ENCODE measurements around the gene SFMBT1. TPM values are rescaled to one million over a fixed set of nuclear protein-coding genes. Genes with fewer than 3 reads are reported as not detected.

SFMBT1 gene
- total and polyA plus RNA-seq, 7 experiments from 2014 or later, result 9.9 to 47.1 (median 30.5) TPM

DNA sequence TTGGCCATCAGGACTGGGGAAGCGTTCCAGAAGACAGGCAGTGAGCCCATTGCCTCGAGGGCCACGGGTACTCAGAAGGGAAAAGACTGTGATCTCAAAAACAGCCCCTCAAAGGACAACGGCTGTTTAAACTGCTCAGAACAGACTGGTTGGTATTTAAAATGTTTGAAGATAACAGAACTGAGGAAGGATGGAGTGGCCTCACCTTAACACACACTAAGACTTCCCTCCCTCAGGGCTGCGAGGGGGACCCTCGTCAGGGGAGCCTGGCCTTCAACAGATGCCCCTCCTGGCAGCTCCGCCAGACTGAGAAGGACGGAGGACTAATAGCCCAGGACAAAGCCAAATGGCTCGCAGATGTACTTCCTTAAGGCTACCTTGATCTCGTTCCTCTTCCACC lies 151.1 kb downstream of the SFMBT1 start:
- H3K9me3 Mint-ChIP-seq, result peaks cover 0 to 1% (median 0%) of the 10 kb centered on the region in 11 donors
- POLR2A ChIA-PET, result interaction anchor here (1.0 kb wide), 1 partner anchor 19 kb away, joined by 3 read pairs; no protein-coding TSS in a partner anchor
- Histone ChIP-seq H3K27me3 (ENCODE audit: control insufficient read depth in 2 of 2, insufficient read depth in 2 of 2, low read length in 2 of 2) (no peaks in the 10 kb centered on the region), H3K4me1 (ENCODE audit: control insufficient read depth in 2 of 2, insufficient read depth in 2 of 2, low read length in 2 of 2) (peaks cover 28 to 29% of the 10 kb centered on the region in 2 donors), H3K4me3 (ENCODE audit: low read length) (no peak overlapping the region), H3K36me3 (ENCODE audit: control insufficient read depth in 2 of 3, insufficient read depth in 3 of 3, low read length in 3 of 3) (no peaks in the 10 kb centered on the region), H3K9me3 (ENCODE audit: control insufficient read depth in 2 of 3, low read length in 3 of 3) (no peaks in the 10 kb centered on the region), H3K27ac (ENCODE audit: low read depth, low read length) (no peak overlapping the region)
- peak overlapping the region in 7 of 9 donors; percentile 8 to 94 (median 50) for H3K27ac Mint-ChIP-seq
- peaks cover 0 to 3% (median 0%) of the 10 kb centered on the region in 5 donors for H3K36me3 Mint-ChIP-seq
- ATAC-seq (no peak), DNase-seq (no peak)
- intact Hi-C loops (cut with micrococcal nuclease), result loop anchor here in 1 of 2 donors (5.0 kb wide), 2 partner anchors 187 to 207 kb away; partner anchors contain the start of genes GLT8D1, GNL3, PBRM1 and SPCS1
- peak overlapping the region in 8 of 10 donors; percentile 1 to 97 (median 92) for H3K4me3 Mint-ChIP-seq
- H3K4me1 Mint-ChIP-seq, result peaks cover 50 to 64% (median 57%) of the 10 kb centered on the region in 7 donors
- CTCF ChIA-PET, result interaction anchor here (1.3 kb wide), 1 partner anchor 10 kb away, joined by 4 read pairs; no protein-coding TSS in a partner anchor
- no peaks in the 10 kb centered on the region for H3K27me3 Mint-ChIP-seq

DNA sequence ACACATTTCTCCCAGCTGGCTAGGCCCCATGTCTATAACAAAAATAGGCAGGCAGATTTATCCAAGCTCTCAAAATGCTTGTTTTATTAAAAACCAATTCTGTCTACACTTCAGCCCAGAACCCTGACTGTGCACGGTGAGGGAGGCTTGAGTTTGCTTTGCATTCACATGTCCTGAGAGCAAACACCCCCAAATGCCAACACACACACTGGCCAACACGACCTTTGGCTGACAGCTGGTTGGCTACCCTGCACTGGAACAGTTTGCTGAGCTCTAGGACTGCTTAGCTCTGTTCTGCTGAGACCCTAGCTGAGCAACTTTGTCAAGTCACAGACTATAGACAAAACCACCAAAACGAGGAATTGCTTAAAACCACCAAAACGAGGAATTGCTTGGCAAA lies 152.2 kb downstream of the SFMBT1 start:
- Histone ChIP-seq H3K27ac (ENCODE audit: low read depth, low read length) (peak overlapping the region; percentile 41), H3K36me3 (ENCODE audit: control insufficient read depth in 2 of 3, insufficient read depth in 3 of 3, low read length in 3 of 3) (no peaks in the 10 kb centered on the region), H3K27me3 (ENCODE audit: control insufficient read depth in 2 of 2, insufficient read depth in 2 of 2, low read length in 2 of 2) (no peaks in the 10 kb centered on the region), H3K4me1 (ENCODE audit: control insufficient read depth in 2 of 2, insufficient read depth in 2 of 2, low read length in 2 of 2) (peaks cover 28 to 29% of the 10 kb centered on the region in 2 donors), H3K9me3 (ENCODE audit: control insufficient read depth in 2 of 3, low read length in 3 of 3) (no peaks in the 10 kb centered on the region), H3K4me3 (ENCODE audit: low read length) (peak overlapping the region; percentile 26)
- peaks cover 0 to 3% (median 0%) of the 10 kb centered on the region in 5 donors for H3K36me3 Mint-ChIP-seq
- H3K9me3 Mint-ChIP-seq, result peaks cover 0 to 1% (median 0%) of the 10 kb centered on the region in 11 donors
- no peaks in the 10 kb centered on the region for H3K27me3 Mint-ChIP-seq
- H3K4me3 Mint-ChIP-seq, result peak overlapping the region in 9 of 10 donors; percentile 71 to 97 (median 78)
- H3K4me1 Mint-ChIP-seq, result peaks cover 50 to 64% (median 57%) of the 10 kb centered on the region in 7 donors
- ChIA-PET POLR2A (interaction anchor here (1.0 to 1.6 kb wide), 3 partner anchors 11 to 186 kb away, joined by 3 to 5 read pairs (median 3); no protein-coding TSS in a partner anchor), CTCF (interaction anchor here (0.6 to 1.3 kb wide), 5 partner anchors 15 to 141 kb away, joined by 3 to 4 read pairs (median 3); no protein-coding TSS in a partner anchor)
- intact Hi-C loops (cut with micrococcal nuclease), result no loop called here
- DNase-seq (no peak), ATAC-seq (no peak)
- H3K27ac Mint-ChIP-seq, result peak overlapping the region in 7 of 9 donors; percentile 34 to 94 (median 83)

DNA sequence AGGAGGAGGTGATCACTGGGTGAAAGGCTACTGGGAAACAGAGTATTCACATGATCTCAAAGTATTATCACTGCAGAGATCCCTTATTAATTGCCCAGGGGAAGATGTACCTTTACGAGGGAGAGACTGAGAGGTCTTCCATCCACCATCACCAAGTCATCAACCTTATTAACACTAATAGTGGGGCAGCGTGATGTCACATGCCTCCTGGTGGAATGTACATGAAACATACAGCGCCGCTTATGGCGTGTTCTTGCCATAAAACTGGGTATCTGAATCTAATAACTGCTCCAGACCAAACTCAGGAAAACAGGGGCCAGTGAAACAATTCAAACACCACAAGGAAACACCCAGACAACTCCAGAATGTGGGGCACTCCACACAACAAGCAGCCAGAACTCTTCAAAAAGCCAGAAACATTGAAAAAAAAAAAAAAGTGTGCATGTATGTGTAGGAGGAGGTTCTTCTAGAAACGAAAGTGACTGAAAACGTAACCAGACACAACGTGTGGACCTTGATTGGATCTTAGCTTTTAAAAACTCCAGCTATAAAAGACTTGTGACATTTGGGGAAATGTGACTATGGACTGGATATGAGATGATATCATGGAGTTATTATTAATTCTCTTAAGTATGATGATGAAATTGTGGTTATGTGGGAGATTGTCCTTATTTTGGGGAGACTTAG lies 153.1 kb downstream of the SFMBT1 start:
- Histone ChIP-seq H3K9me3 (ENCODE audit: control insufficient read depth in 2 of 3, low read length in 3 of 3) (no peaks in the 10 kb centered on the region), H3K4me3 (ENCODE audit: low read length) (peak overlapping the region; percentile 26), H3K27ac (ENCODE audit: low read depth, low read length) (peak overlapping the region; percentile 41), H3K4me1 (ENCODE audit: control insufficient read depth in 2 of 2, insufficient read depth in 2 of 2, low read length in 2 of 2) (peaks cover 26 to 28% of the 10 kb centered on the region in 2 donors), H3K27me3 (ENCODE audit: control insufficient read depth in 2 of 2, insufficient read depth in 2 of 2, low read length in 2 of 2) (no peaks in the 10 kb centered on the region), H3K36me3 (ENCODE audit: control insufficient read depth in 2 of 3, insufficient read depth in 3 of 3, low read length in 3 of 3) (no peaks in the 10 kb centered on the region)
- Mint-ChIP-seq H3K4me1 (peaks cover 48 to 61% (median 52%) of the 10 kb centered on the region in 7 donors), H3K36me3 (peaks cover 0 to 3% (median 0%) of the 10 kb centered on the region in 5 donors), H3K27ac (peak overlapping the region; percentile 34 to 94 (median 83)), H3K4me3 (peak overlapping the region; percentile 71 to 97 (median 78)), H3K27me3 (no peaks in the 10 kb centered on the region), H3K9me3 (no peaks in the 10 kb centered on the region)
- no peak for ATAC-seq
- ChIA-PET POLR2A (interaction anchor here (1.0 to 1.6 kb wide), 3 partner anchors 12 to 187 kb away, joined by 3 to 5 read pairs (median 3); no protein-coding TSS in a partner anchor), CTCF (interaction anchor here (0.6 to 1.3 kb wide), 7 partner anchors 11 to 854 kb away, joined by 3 to 6 read pairs (median 4); no protein-coding TSS in a partner anchor)
- intact Hi-C loops (cut with micrococcal nuclease), result no loop called here
- DNase-seq, result peak in 4 of 9 donors; percentile 13 to 48 (median 23)

- ChIA-PET CTCF (no interaction called here), POLR2A (no interaction called here)
- intact Hi-C loops (cut with micrococcal nuclease), result no loop called here
- H3K27me3 Mint-ChIP-seq, result no peaks in the 10 kb centered on the region
- peaks cover 0 to 3% (median 0%) of the 10 kb centered on the region in 5 donors for H3K36me3 Mint-ChIP-seq
- Histone ChIP-seq H3K27ac (ENCODE audit: low read depth, low read length) (no peak overlapping the region), H3K36me3 (ENCODE audit: control insufficient read depth in 2 of 3, insufficient read depth in 3 of 3, low read length in 3 of 3) (no peaks in the 10 kb centered on the region), H3K9me3 (ENCODE audit: control insufficient read depth in 2 of 3, low read length in 3 of 3) (no peaks in the 10 kb centered on the region), H3K4me3 (ENCODE audit: low read length) (peak overlapping the region; percentile 26), H3K4me1 (ENCODE audit: control insufficient read depth in 2 of 2, insufficient read depth in 2 of 2, low read length in 2 of 2) (peaks cover 23 to 28% of the 10 kb centered on the region in 2 donors), H3K27me3 (ENCODE audit: control insufficient read depth in 2 of 2, insufficient read depth in 2 of 2, low read length in 2 of 2) (no peaks in the 10 kb centered on the region)
- no peaks in the 10 kb centered on the region for H3K9me3 Mint-ChIP-seq
- DNase-seq, result no peak
- peaks cover 48 to 61% (median 54%) of the 10 kb centered on the region in 7 donors for H3K4me1 Mint-ChIP-seq
- peak overlapping the region in 5 of 9 donors; percentile 81 to 94 (median 87) for H3K27ac Mint-ChIP-seq
- H3K4me3 Mint-ChIP-seq, result peak overlapping the region in 6 of 10 donors; percentile 37 to 97 (median 78)
- ATAC-seq, result no peak
These were observed 153.6 kb downstream of the SFMBT1 start for GRCh38 chr3:52892290-52892624.

DNA sequence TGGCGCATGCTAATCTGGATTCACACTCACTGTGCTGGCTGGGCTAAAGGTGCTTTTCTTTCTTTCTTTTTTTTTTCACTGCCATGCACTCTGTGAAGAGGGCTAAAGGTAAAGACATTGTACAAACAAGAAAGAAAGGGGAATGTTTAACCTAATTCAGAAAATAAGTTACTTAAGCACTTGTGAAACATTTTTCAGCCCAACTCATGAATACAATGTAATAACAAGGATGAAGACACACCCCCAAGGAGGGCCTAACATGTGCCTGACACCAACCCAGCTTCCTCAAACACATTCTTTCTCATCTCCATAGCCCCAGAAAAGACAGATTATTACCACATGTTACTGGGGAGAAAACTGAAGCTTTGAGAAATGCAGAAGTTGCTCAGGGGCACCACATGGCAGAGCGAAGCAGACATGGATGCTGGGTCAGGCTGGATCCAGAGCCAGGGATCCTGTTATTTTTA lies 154.2 kb downstream of the SFMBT1 start:
- Histone ChIP-seq H3K27me3 (ENCODE audit: control insufficient read depth in 2 of 2, insufficient read depth in 2 of 2, low read length in 2 of 2) (no peaks in the 10 kb centered on the region), H3K9me3 (ENCODE audit: control insufficient read depth in 2 of 3, low read length in 3 of 3) (no peaks in the 10 kb centered on the region), H3K36me3 (ENCODE audit: control insufficient read depth in 2 of 3, insufficient read depth in 3 of 3, low read length in 3 of 3) (no peaks in the 10 kb centered on the region), H3K27ac (ENCODE audit: low read depth, low read length) (no peak overlapping the region), H3K4me3 (ENCODE audit: low read length) (no peak overlapping the region), H3K4me1 (ENCODE audit: control insufficient read depth in 2 of 2, insufficient read depth in 2 of 2, low read length in 2 of 2) (peaks cover 23 to 28% of the 10 kb centered on the region in 2 donors)
- Mint-ChIP-seq H3K9me3 (no peaks in the 10 kb centered on the region), H3K4me1 (peaks cover 45 to 59% (median 51%) of the 10 kb centered on the region in 7 donors), H3K4me3 (no peak overlapping the region), H3K27ac (peak overlapping the region in 2 of 9 donors; percentile 25 to 87), H3K27me3 (no peaks in the 10 kb centered on the region), H3K36me3 (peaks cover 0 to 5% (median 2%) of the 10 kb centered on the region in 5 donors)
- ATAC-seq, result peak; percentile 75
- ChIA-PET POLR2A (no interaction called here), CTCF (no interaction called here)
- intact Hi-C loops (cut with micrococcal nuclease), result no loop called here
- DNase-seq, result no peak

DNA sequence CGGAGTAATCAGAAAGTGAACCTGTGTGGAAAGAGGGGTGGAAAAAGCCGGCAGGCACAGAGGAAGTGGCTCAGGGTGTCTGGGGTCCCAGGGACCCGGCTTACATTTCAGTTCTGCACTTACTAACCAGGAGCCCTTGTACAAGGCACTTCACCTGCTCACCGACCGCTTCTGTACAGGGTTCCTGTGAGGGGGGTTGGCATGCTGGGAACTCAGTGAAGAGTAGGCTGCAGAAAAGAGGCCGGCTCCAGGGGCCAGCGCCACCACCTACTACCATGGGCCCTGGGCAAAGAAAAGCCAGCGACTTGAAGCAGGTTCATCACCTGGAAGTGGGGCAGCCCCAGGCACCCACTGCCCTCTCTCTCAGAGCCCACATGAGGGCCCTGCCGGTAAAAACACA lies 154.7 kb downstream of the SFMBT1 start:
- ChIA-PET CTCF (no interaction called here), POLR2A (no interaction called here)
- Histone ChIP-seq H3K9me3 (ENCODE audit: control insufficient read depth in 2 of 3, low read length in 3 of 3) (no peaks in the 10 kb centered on the region), H3K4me3 (ENCODE audit: low read length) (no peak overlapping the region), H3K36me3 (ENCODE audit: control insufficient read depth in 2 of 3, insufficient read depth in 3 of 3, low read length in 3 of 3) (no peaks in the 10 kb centered on the region), H3K27me3 (ENCODE audit: control insufficient read depth in 2 of 2, insufficient read depth in 2 of 2, low read length in 2 of 2) (no peaks in the 10 kb centered on the region), H3K4me1 (ENCODE audit: control insufficient read depth in 2 of 2, insufficient read depth in 2 of 2, low read length in 2 of 2) (peaks cover 19 to 27% of the 10 kb centered on the region in 2 donors), H3K27ac (ENCODE audit: low read depth, low read length) (no peak overlapping the region)
- Mint-ChIP-seq H3K4me3 (no peak overlapping the region), H3K9me3 (no peaks in the 10 kb centered on the region), H3K27me3 (no peaks in the 10 kb centered on the region), H3K4me1 (peaks cover 40 to 55% (median 46%) of the 10 kb centered on the region in 7 donors), H3K36me3 (peaks cover 0 to 7% (median 5%) of the 10 kb centered on the region in 5 donors), H3K27ac (no peak overlapping the region)
- ATAC-seq, result no peak
- intact Hi-C loops (cut with micrococcal nuclease), result no loop called here
- no peak for DNase-seq
